ENCODE data around the gene GPC5.

DNA sequence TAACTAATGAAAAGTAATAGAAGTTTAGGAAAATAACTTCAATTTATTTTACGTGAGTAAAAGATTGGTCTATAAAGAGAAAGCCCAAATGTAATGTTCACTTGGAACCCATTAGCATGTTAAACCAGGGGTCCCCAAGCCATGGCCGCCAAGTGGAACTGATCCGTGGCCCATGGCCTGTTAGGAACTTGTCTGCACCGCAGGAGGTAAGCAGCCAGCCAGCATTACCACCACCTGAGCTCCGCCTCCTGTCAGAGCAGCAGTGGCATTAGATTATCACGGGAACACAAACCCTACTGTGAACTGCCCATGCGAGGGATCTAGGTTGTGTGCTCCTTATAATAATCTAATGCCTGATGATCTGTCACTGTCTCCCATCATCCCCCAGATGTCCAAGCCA is 1009.4 kb downstream of the GPC5 start:
- no peak for TF ChIP-seq POLR2A (IDR thresholded peaks at IDR 0.05)
- TF ChIP-seq, protein P1, sequence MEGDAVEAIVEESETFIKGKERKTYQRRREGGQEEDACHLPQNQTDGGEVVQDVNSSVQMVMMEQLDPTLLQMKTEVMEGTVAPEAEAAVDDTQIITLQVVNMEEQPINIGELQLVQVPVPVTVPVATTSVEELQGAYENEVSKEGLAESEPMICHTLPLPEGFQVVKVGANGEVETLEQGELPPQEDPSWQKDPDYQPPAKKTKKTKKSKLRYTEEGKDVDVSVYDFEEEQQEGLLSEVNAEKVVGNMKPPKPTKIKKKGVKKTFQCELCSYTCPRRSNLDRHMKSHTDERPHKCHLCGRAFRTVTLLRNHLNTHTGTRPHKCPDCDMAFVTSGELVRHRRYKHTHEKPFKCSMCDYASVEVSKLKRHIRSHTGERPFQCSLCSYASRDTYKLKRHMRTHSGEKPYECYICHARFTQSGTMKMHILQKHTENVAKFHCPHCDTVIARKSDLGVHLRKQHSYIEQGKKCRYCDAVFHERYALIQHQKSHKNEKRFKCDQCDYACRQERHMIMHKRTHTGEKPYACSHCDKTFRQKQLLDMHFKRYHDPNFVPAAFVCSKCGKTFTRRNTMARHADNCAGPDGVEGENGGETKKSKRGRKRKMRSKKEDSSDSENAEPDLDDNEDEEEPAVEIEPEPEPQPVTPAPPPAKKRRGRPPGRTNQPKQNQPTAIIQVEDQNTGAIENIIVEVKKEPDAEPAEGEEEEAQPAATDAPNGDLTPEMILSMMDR (IDR thresholded peaks at IDR 0.05 in 8 of 11, conservative IDR thresholded peaks at IDR 0.05 in 3 of 11) = no peak

All from spleen (tissue), 7 donors.